SHP77 (cell line): ENCODE data around the gene TBCD.

Experiments
- DNase-seq, 2 experiments: peaks; one replicate each; lab custom pipeline; 2025; lab: John Stamatoyannopoulos, UW

The TBCD gene

GRCh38 chr17:82832881-82833475 is 81.1 kb downstream of the TBCD start:
- no peak for DNase-seq

- no peak for DNase-seq
Measured at GRCh38 chr17:82835122-82835521, 83.3 kb downstream of the TBCD start.

GRCh38 chr17:82835766-82836512 is 84.1 kb downstream of the TBCD start:
- no peak for DNase-seq

GRCh38 chr17:82836823-82837357 is 85.0 kb downstream of the TBCD start:
- no peak for DNase-seq

- no peak for DNase-seq
Measured at GRCh38 chr17:82837586-82838320, 85.9 kb downstream of the TBCD start.

GRCh38 chr17:82838386-82839063 is 86.7 kb downstream of the TBCD start:
- no peak for DNase-seq

- no peak for DNase-seq
Measured at GRCh38 chr17:82839617-82840292, 87.9 kb downstream of the TBCD start, which contains the start of gene ZNF750. Gene ZNF750 (minus strand): TSS chr17:82840022. CDS start chr17:82832454, 7,568 bp downstream.

- DNase-seq = no peak
Measured at GRCh38 chr17:82840431-82840831, 88.6 kb downstream of the TBCD start.

- no peak for DNase-seq
Measured at GRCh38 chr17:82841921-82842596, 90.2 kb downstream of the TBCD start.

- DNase-seq = no peak
Measured at GRCh38 chr17:82843904-82844680, 92.2 kb downstream of the TBCD start.

GRCh38 chr17:82844796-82845162 is 92.9 kb downstream of the TBCD start:
- no peak for DNase-seq

GRCh38 chr17:82845163-82845807 is 93.4 kb downstream of the TBCD start:
- DNase-seq = no peak

- DNase-seq = no peak
Measured at GRCh38 chr17:82846061-82846691, 94.3 kb downstream of the TBCD start.

GRCh38 chr17:82848022-82848592 is 96.2 kb downstream of the TBCD start:
- no peak for DNase-seq

GRCh38 chr17:82849076-82849945 is 97.4 kb downstream of the TBCD start:
- no peak for DNase-seq

GRCh38 chr17:82851381-82851780 is 99.5 kb downstream of the TBCD start:
- no peak for DNase-seq

- no peak for DNase-seq
Measured at GRCh38 chr17:82854226-82854625, 102.4 kb downstream of the TBCD start.

GRCh38 chr17:82856361-82856760 is 104.5 kb downstream of the TBCD start:
- DNase-seq = no peak
